PC-9 (cell line): ENCODE measurements around the gene TKT. TPM values are rescaled to one million over a fixed set of nuclear protein-coding genes. Genes with fewer than 3 reads are reported as not detected.

Experiments
- BruUV-seq: library from RNA; stranded (reverse); fragments of 400-500 nt; replicated peaks from 2 replicates; lab custom pipeline; 2021; lab: Mats Ljungman, UMichigan
- CTCF ChIA-PET: fragments of 300-600 bp; sonication (Branson Sonifier 250); formaldehyde crosslinking; loops from one replicate; lab custom pipeline; 2022; ENCODE audit warnings: antibody characterized with exemption; lab: Charles Lee
- POLR2A ChIA-PET: fragments of 300-600 bp; sonication (Branson Sonifier 250); formaldehyde crosslinking; loops from one replicate; lab custom pipeline; 2022; ENCODE audit warnings: antibody characterized with exemption; ENCODE audit not compliant: unreplicated experiment; lab: Charles Lee
- DNase-seq, 2 experiments: peaks; one replicate each; pipeline versions ENCODE4 v3.0.0 to v3.0.0-alpha.2; 2015 to 2022; ENCODE audit warnings: mixed read lengths in 1 of 2
- H2AFZ ChIP-seq: fragments of 200-600 bp; sonication (generic); 2 replicates; pipeline ENCODE4 v1.8.1; 2017; ENCODE audit warnings: antibody characterized with exemption
- H3F3A ChIP-seq: fragments of 200-600 bp; sonication (generic); 2 replicates; pipeline ENCODE4 v1.8.1; 2017; ENCODE audit warnings: antibody characterized with exemption, mild to moderate bottlenecking, low read depth; ENCODE audit not compliant: insufficient read depth
- H3K27ac ChIP-seq: fragments of 200-600 bp; sonication (generic); 2 replicates; pipeline ENCODE4 v1.6.1; 2016; ENCODE audit warnings: mixed run types
- H3K27me3 ChIP-seq: fragments of 200-600 bp; sonication (generic); 2 replicates; pipeline ENCODE4 v1.6.1; 2016; ENCODE audit warnings: low read depth, mixed run types; ENCODE audit not compliant: insufficient read depth
- H3K36me3 ChIP-seq: fragments of 200-600 bp; sonication (generic); 2 replicates; pipeline ENCODE4 v1.6.1; 2016; ENCODE audit warnings: low read depth, mixed run types
- H3K4me1 ChIP-seq: fragments of 200-600 bp; sonication (generic); replicated peaks from 2 replicates; pipeline ENCODE4 v1.6.1; 2016; ENCODE audit warnings: mixed run types; ENCODE audit not compliant: insufficient read depth
- H3K4me2 ChIP-seq: fragments of 200-600 bp; sonication (generic); 2 replicates; pipeline ENCODE4 v1.6.1; 2017; ENCODE audit warnings: mixed run types
- H3K4me3 ChIP-seq: fragments of 200-600 bp; sonication (generic); 2 replicates; pipeline ENCODE4 v1.6.1; 2016; ENCODE audit warnings: mixed run types
- H3K79me2 ChIP-seq: fragments of 200-600 bp; sonication (generic); 2 replicates; pipeline ENCODE4 v1.6.1; 2017; ENCODE audit warnings: low read depth, mixed run types
- H3K9me2 ChIP-seq: fragments of 200-600 bp; sonication (generic); 2 replicates; pipeline ENCODE4 v1.8.1; 2017; ENCODE audit warnings: mild to moderate bottlenecking; ENCODE audit not compliant: insufficient read depth
- H3K9me3 ChIP-seq: fragments of 200-600 bp; sonication (generic); 2 replicates; pipeline ENCODE4 v1.8.1; 2016; ENCODE audit warnings: low read depth; ENCODE audit not compliant: insufficient read depth
- H4K20me1 ChIP-seq: fragments of 200-600 bp; sonication (generic); 2 replicates; pipeline ENCODE4 v1.8.1; 2017; ENCODE audit not compliant: insufficient read depth
- EZH2 ChIP-seq: fragments of 200-600 bp; sonication (generic); IDR thresholded peaks from 2 replicates; pipeline ENCODE4 v1.8.0; 2017; ENCODE audit warnings: antibody characterized with exemption, low read depth
- intact Hi-C: fragments of 100-400 bp; cut with micrococcal nuclease; formaldehyde crosslinking; loops from one replicate; pipeline ENCODE4 v1.10.0; 2022; ENCODE audit not compliant: unreplicated experiment
- total RNA-seq: library from RNA; stranded (reverse); gene quantifications from 2 replicates; pipeline ENCODE4 v1.2.3, GENCODE V29; 2021
- TF ChIP-seq, protein P1 (sequence below): fragments of 200-600 bp; sonication (generic); conservative IDR thresholded peaks from 2 replicates; pipeline ENCODE4 v1.6.1; 2017; ENCODE audit warnings: mixed run types, antibody characterized with exemption, mild to moderate bottlenecking, moderate library complexity

TKT gene
- total RNA-seq, 1 experiment from 2014 or later, result 2,016 TPM

DNA sequence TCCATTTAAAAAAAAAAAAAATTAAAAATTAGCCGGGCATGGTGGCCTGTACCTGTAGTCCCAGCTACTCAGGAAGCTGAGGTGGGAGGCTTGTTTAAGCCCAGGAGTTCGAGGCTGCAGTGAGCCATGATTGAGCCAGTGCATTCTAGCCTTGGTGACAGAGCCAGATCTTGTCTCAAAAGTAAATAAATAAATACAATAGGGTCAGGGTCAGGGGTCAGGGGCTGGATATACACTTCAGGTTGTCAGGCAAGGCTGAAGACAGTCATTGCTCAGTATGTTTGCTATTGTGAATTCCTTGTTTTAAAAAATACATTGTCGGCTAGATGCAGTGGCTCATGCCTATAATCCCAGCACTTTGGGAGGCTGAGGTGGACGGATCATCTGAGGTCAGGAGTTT lies 8.1 kb upstream of the TKT start:
- POLR2A ChIA-PET, result no interaction called here
- peak in 1 of 2 experiments; percentile 54 for DNase-seq
- no peaks in the 10 kb centered on the region for H3K9me2 ChIP-seq
- TF ChIP-seq, protein P1, sequence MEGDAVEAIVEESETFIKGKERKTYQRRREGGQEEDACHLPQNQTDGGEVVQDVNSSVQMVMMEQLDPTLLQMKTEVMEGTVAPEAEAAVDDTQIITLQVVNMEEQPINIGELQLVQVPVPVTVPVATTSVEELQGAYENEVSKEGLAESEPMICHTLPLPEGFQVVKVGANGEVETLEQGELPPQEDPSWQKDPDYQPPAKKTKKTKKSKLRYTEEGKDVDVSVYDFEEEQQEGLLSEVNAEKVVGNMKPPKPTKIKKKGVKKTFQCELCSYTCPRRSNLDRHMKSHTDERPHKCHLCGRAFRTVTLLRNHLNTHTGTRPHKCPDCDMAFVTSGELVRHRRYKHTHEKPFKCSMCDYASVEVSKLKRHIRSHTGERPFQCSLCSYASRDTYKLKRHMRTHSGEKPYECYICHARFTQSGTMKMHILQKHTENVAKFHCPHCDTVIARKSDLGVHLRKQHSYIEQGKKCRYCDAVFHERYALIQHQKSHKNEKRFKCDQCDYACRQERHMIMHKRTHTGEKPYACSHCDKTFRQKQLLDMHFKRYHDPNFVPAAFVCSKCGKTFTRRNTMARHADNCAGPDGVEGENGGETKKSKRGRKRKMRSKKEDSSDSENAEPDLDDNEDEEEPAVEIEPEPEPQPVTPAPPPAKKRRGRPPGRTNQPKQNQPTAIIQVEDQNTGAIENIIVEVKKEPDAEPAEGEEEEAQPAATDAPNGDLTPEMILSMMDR, result no peak
- no peak for TF ChIP-seq EZH2
- H3K4me1 ChIP-seq, result peaks cover 92% of the 10 kb centered on the region
- no peaks in the 10 kb centered on the region for H3K9me3 ChIP-seq
- H3K79me2 ChIP-seq, result peaks cover 4% of the 10 kb centered on the region
- H4K20me1 ChIP-seq, result no peaks in the 10 kb centered on the region
- H3K27me3 ChIP-seq, result no peaks in the 10 kb centered on the region
- no peak overlapping the region for H2AFZ ChIP-seq
- intact Hi-C loops, result no loop called here
- CTCF ChIA-PET, result no interaction called here
- H3K27ac ChIP-seq, result peak overlapping the region; percentile 96
- no peaks in the 10 kb centered on the region for H3K36me3 ChIP-seq
- peak overlapping the region; percentile 74 for H3K4me2 ChIP-seq
- H3K4me3 ChIP-seq, result no peak overlapping the region
- BruUV-seq, result no TSS peak
- peaks cover 36% of the 10 kb centered on the region for H3F3A ChIP-seq

DNA sequence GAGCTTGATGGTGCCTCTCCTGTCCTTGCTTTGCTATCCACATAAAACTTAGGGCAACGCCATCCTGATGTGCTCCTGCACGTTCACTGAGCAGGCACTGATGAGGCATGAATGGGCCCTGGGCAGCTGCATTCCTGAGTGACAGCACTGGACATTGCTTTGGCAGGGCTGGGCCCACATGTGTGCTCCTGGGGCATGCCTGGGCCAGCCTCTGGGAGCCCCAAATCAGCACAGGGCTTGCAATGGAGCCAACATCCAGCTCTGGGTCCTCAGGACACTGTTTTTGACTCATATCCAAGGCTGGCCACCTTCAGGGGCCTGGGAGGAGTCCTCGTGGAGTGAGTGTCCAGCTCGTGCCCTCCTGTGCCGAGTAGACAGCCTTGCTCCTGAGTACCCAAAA lies 5.9 kb upstream of the TKT start:
- Histone ChIP-seq H3F3A (peaks cover 25% of the 10 kb centered on the region), H2AFZ (no peak overlapping the region), H3K4me3 (no peak overlapping the region), H3K27me3 (no peaks in the 10 kb centered on the region), H3K9me3 (no peaks in the 10 kb centered on the region), H4K20me1 (no peaks in the 10 kb centered on the region), H3K36me3 (no peaks in the 10 kb centered on the region), H3K4me1 (peaks cover 80% of the 10 kb centered on the region), H3K27ac (0 out of 2 replicates have a peak overlapping the region, but pooled peaks have one; percentile 12), H3K9me2 (no peaks in the 10 kb centered on the region), H3K79me2 (no peaks in the 10 kb centered on the region), H3K4me2 (no peak overlapping the region)
- intact Hi-C loops, result no loop called here
- TF ChIP-seq EZH2, result no peak
- TF ChIP-seq, protein P1, result no peak
- CTCF ChIA-PET, result interaction anchor here (0.6 to 1.1 kb wide), 3 partner anchors 9 to 165 kb away, joined by 3 to 13 read pairs (median 3); no protein-coding TSS in a partner anchor
- BruUV-seq, result no TSS peak
- POLR2A ChIA-PET, result no interaction called here
- peak in 1 of 2 experiments; percentile 55 for DNase-seq

DNA sequence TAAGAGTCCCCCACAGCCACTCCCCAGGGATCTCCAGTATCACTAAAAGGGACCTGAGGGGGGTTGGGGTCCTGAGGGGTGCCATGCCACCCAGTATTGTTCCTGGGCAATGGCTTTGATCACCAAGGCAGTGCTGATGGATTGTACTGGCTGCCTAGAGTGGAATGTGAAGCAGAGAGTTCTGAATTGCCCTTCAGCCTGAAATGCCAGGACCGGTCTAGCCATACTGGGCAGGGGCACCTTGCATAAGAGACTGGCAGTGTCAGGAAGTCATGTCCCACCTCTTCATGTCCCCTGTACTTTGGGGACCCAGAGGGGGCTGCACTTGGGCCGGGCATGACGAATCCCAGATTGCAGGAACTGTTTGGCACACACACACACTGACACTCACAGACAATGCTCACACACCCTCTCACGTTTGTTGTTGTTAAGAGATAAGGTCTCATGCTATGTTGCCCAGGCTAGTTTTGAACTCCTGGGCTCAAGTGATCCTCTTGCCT lies 4.5 kb upstream of the TKT start:
- no peaks in the 10 kb centered on the region for H3K36me3 ChIP-seq
- H3K4me3 ChIP-seq, result no peak overlapping the region
- H3F3A ChIP-seq, result peaks cover 25% of the 10 kb centered on the region
- no TSS peak for BruUV-seq
- ChIA-PET CTCF (no interaction called here), POLR2A (interaction anchor here (0.7 kb wide), 1 partner anchor 64 kb away, joined by 4 read pairs; no protein-coding TSS in a partner anchor)
- no peaks in the 10 kb centered on the region for H3K27me3 ChIP-seq
- no peak for DNase-seq
- peaks cover 10% of the 10 kb centered on the region for H3K79me2 ChIP-seq
- peak overlapping the region; percentile 35 for H3K4me2 ChIP-seq
- peak overlapping the region; percentile 43 for H3K27ac ChIP-seq
- no peaks in the 10 kb centered on the region for H3K9me2 ChIP-seq
- no peaks in the 10 kb centered on the region for H3K9me3 ChIP-seq
- H2AFZ ChIP-seq, result no peak overlapping the region
- H3K4me1 ChIP-seq, result peaks cover 72% of the 10 kb centered on the region
- no peak for TF ChIP-seq EZH2
- TF ChIP-seq, protein P1, result no peak
- H4K20me1 ChIP-seq, result no peaks in the 10 kb centered on the region
- intact Hi-C loops, result no loop called here
